MCF 10A (cell line): Measurements from ENCODE around the gene SCG2. TPM values are rescaled to one million over a fixed set of nuclear protein-coding genes. Genes with fewer than 3 reads are reported as not detected.
A peak's percentile ranks its signal among the peaks of the same experiment; 100 is the strongest.

Experiments used
- BruUV-seq: library from RNA; stranded (reverse); fragments of 400-500 nt; replicated peaks from 2 replicates; lab custom pipeline; 2021; lab: Mats Ljungman, UMichigan
- CTCF ChIA-PET: fragments of 300-600 bp; sonication (Branson Sonifier 250); formaldehyde crosslinking; extraction: SDS; loops from one replicate; lab custom pipeline; 2021; ENCODE audit warnings: antibody characterized with exemption, inconsistent platforms; lab: Yijun Ruan, JAX
- POLR2A ChIA-PET: fragments of 300-600, 350-650 bp; sonication (Branson Sonifier 250); formaldehyde crosslinking; extraction: SDS; loops from one replicate; lab custom pipeline; 2020; ENCODE audit warnings: antibody characterized with exemption, inconsistent platforms; lab: Yijun Ruan, JAX
- DNase-seq: peaks from one replicate; pipeline ENCODE4 v3.0.0-alpha.2; 2018; ENCODE audit not compliant: unreplicated experiment
- H3K27ac Mint-ChIP-seq: one replicate; pipeline ENCODE4 v1.8.0; 2022; ENCODE audit warnings: mild to moderate bottlenecking, low read depth, mixed read lengths; ENCODE audit not compliant: unreplicated experiment
- H3K27me3 Mint-ChIP-seq: one replicate; pipeline ENCODE4 v1.8.0; 2022; ENCODE audit warnings: mixed read lengths; ENCODE audit not compliant: insufficient read depth, unreplicated experiment
- H3K36me3 Mint-ChIP-seq: one replicate; pipeline ENCODE4 v1.8.0; 2022; ENCODE audit warnings: mild to moderate bottlenecking, moderate library complexity, mixed read lengths; ENCODE audit not compliant: insufficient read depth, unreplicated experiment
- H3K4me1 Mint-ChIP-seq: one replicate; pipeline ENCODE4 v1.8.0; 2022; ENCODE audit warnings: mixed read lengths; ENCODE audit not compliant: insufficient read depth, unreplicated experiment
- H3K4me3 Mint-ChIP-seq: one replicate; pipeline ENCODE4 v1.8.0; 2022; ENCODE audit warnings: mild to moderate bottlenecking, moderate library complexity, mixed read lengths; ENCODE audit not compliant: unreplicated experiment
- H3K9me3 Mint-ChIP-seq: one replicate; pipeline ENCODE4 v1.8.0; 2022; ENCODE audit warnings: mixed read lengths; ENCODE audit not compliant: unreplicated experiment
- CTCF ChIP-seq: fragments of 200-600 bp; IDR thresholded peaks from one replicate; pipeline ENCODE4 v1.8.0; 2022; ENCODE audit warnings: antibody characterized with exemption, mild to moderate bottlenecking; ENCODE audit not compliant: unreplicated experiment
- intact Hi-C: fragments of 100-400 bp; cut with micrococcal nuclease; formaldehyde crosslinking; loops from 2 replicates; pipeline ENCODE4 v1.14.1; 2022
- total RNA-seq: library from RNA; stranded (reverse); gene quantifications from 2 replicates; pipeline ENCODE4 v1.2.3, GENCODE V29; 2022

Gene SCG2
- total RNA-seq, 1 experiment from 2014 or later = 0.84 TPM

GRCh38 chr2:223647258-223647952 lies 45.2 kb upstream of the SCG2 start:
- no peak for TF ChIP-seq CTCF
- H3K27ac Mint-ChIP-seq = no peak overlapping the region
- no peak for DNase-seq
- no peaks in the 10 kb centered on the region for H3K9me3 Mint-ChIP-seq
- no TSS peak for BruUV-seq
- no peaks in the 10 kb centered on the region for H3K27me3 Mint-ChIP-seq
- intact Hi-C loops = no loop called here
- H3K4me1 Mint-ChIP-seq = no peaks in the 10 kb centered on the region
- POLR2A ChIA-PET = no interaction called here
- no peaks in the 10 kb centered on the region for H3K36me3 Mint-ChIP-seq
- no peak overlapping the region for H3K4me3 Mint-ChIP-seq
- CTCF ChIA-PET = no interaction called here

- Mint-ChIP-seq H3K27ac (no peak overlapping the region), H3K4me1 (no peaks in the 10 kb centered on the region), H3K27me3 (no peaks in the 10 kb centered on the region), H3K36me3 (no peaks in the 10 kb centered on the region), H3K9me3 (no peaks in the 10 kb centered on the region), H3K4me3 (no peak overlapping the region)
- DNase-seq = no peak
- POLR2A ChIA-PET = no interaction called here
- CTCF ChIA-PET = interaction anchor here (0.6 to 1.1 kb wide), 5 partner anchors 19 to 1324 kb away, joined by 3 to 4 read pairs (median 3); a partner anchor contains a TSS
- TF ChIP-seq CTCF = no peak
- intact Hi-C loops = no loop called here
- no TSS peak for BruUV-seq
These were observed 42.0 kb upstream of the SCG2 start for GRCh38 chr2:223644136-223644535.

- no peak overlapping the region for H3K27ac Mint-ChIP-seq
- H3K36me3 Mint-ChIP-seq = no peaks in the 10 kb centered on the region
- POLR2A ChIA-PET = no interaction called here
- H3K4me3 Mint-ChIP-seq = no peak overlapping the region
- no peaks in the 10 kb centered on the region for H3K4me1 Mint-ChIP-seq
- CTCF ChIA-PET = interaction anchor here (0.5 to 0.6 kb wide), 2 partner anchors 350 to 401 kb away, joined by 3 read pairs; no protein-coding TSS in a partner anchor
- TF ChIP-seq CTCF = no peak
- H3K27me3 Mint-ChIP-seq = no peaks in the 10 kb centered on the region
- H3K9me3 Mint-ChIP-seq = no peaks in the 10 kb centered on the region
- intact Hi-C loops = no loop called here
- BruUV-seq = no TSS peak
- DNase-seq = no peak
These were observed 41.1 kb upstream of the SCG2 start for GRCh38 chr2:223643309-223643708.

GRCh38 chr2:223642506-223642905 lies 40.3 kb upstream of the SCG2 start:
- ChIA-PET CTCF (interaction anchor here (0.6 to 1.3 kb wide), 3 partner anchors 33 to 498 kb away, joined by 3 to 4 read pairs (median 3); partner anchors contain the start of gene SCG2), POLR2A (interaction anchor here (0.6 kb wide), 1 partner anchor 591 kb away, joined by 3 read pairs; the partner anchor contains the start of gene KCNE4)
- Mint-ChIP-seq H3K4me3 (no peak overlapping the region), H3K9me3 (no peaks in the 10 kb centered on the region), H3K36me3 (no peaks in the 10 kb centered on the region), H3K4me1 (no peaks in the 10 kb centered on the region), H3K27me3 (no peaks in the 10 kb centered on the region), H3K27ac (no peak overlapping the region)
- no peak for TF ChIP-seq CTCF
- DNase-seq = peak; percentile 13
- intact Hi-C loops = no loop called here
- no TSS peak for BruUV-seq
